ENCODE measurements around the gene FANCI.

GRCh38 chr15:89299896-89300295, 56.1 kb downstream of the FANCI start:
- no peak for TF ChIP-seq CTCF (IDR thresholded peaks at IDR 0.05)
- no peak for TF ChIP-seq POLR2A (IDR thresholded peaks at IDR 0.05)
